Measurements from ENCODE around the gene PAK5. TPM values are rescaled to one million over a fixed set of nuclear protein-coding genes. Genes with fewer than 3 reads are reported as not detected.

PAK5 gene
- total RNA-seq, 1 experiment from 2014 or later = not detected

DNA sequence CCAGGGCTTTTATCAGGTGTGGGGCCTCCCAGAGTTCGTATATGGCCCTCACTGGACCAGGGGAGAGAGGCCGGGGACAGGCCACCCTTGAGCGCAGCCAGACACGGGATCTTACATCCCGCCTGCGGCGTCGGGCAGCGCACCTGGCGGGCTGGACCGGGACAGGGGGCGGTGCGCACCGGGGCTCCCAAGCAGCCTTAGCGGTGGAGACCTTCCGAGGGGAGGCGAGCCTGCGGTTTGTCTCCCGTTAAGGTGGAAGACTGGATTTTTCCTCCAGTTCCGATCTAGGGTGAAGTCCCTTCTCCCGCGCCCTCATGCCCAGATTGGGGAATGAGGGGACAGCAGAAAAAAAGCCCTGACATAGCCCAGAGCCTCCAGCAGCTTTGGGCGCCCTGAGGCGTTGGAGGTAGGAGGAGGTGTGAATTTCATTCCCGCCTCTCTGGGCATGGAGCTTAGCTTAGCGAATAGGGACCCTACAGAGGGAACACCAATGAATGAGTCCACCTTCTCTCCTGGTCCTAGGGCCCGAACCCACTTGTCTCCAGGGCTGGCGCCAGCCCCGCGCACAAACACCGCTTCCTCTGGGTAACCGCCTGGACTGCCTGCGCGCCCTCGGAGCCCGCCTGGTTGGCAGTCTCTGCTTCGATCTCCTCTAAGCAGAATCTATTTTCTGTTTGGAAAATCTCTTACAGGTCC, 331.2 kb downstream of the PAK5 start:
- DNase-seq (ENCODE audit: low read depth, low spot score) (no peak), ATAC-seq (no peak)
- no peak overlapping the region for H3K9ac ChIP-seq (ENCODE audit: low read length)
- H3K27ac ChIP-seq (ENCODE audit: low read depth, low read length) = no peak overlapping the region
- H3K36me3 ChIP-seq (ENCODE audit: control insufficient read depth in 1 of 2, insufficient read depth in 2 of 2, low read length in 2 of 2) = no peaks in the 10 kb centered on the region
- H3K4me2 ChIP-seq (ENCODE audit: low read length) = no peak overlapping the region
- CTCF ChIA-PET = no interaction called here
- no peaks in the 10 kb centered on the region for H3K9me3 ChIP-seq (ENCODE audit: control insufficient read depth in 1 of 2, insufficient read depth in 1 of 2, low read depth in 1 of 2, low read length in 2 of 2)
- BruUV-seq (replicated peaks) = no TSS peak
- no peaks in the 10 kb centered on the region for H3K4me1 ChIP-seq (ENCODE audit: control insufficient read depth in 1 of 2, insufficient read depth in 2 of 2, low read length in 2 of 2)
- H3K79me2 ChIP-seq (ENCODE audit: insufficient read depth, low read length) = no peaks in the 10 kb centered on the region
- RAD21 ChIA-PET (ENCODE audit: low non-redundant PET in 1 of 2, low total read pairs in 2 of 2, uncharacterized antibody in 2 of 2, unreplicated experiment in 2 of 2) = no interaction called here
- no peaks in the 10 kb centered on the region for H3K9me2 ChIP-seq (ENCODE audit: insufficient read depth)
- no peak overlapping the region for H3K4me3 ChIP-seq (replicated peaks in 1 of 2; ENCODE audit: low read depth in 1 of 2, low read length in 2 of 2)
- peaks cover 11% of the 10 kb centered on the region; the same call in 1 of the 2 replicates for H3K27me3 ChIP-seq (ENCODE audit: insufficient read depth, low read length)
- H2AFZ ChIP-seq (ENCODE audit: low read depth, low read length, poor library complexity, severe bottlenecking) = no peak overlapping the region
- intact Hi-C loops (cut with micrococcal nuclease) = no loop called here
- H4K20me1 ChIP-seq (ENCODE audit: insufficient read depth) = no peaks in the 10 kb centered on the region; the same call in 1 of the 2 replicates
- POLR2A ChIA-PET = no interaction called here
- no peak for TF ChIP-seq POLR2AphosphoS5 (IDR thresholded peaks at IDR 0.05; ENCODE audit: low read depth, low read length)
- TF ChIP-seq, protein P1, sequence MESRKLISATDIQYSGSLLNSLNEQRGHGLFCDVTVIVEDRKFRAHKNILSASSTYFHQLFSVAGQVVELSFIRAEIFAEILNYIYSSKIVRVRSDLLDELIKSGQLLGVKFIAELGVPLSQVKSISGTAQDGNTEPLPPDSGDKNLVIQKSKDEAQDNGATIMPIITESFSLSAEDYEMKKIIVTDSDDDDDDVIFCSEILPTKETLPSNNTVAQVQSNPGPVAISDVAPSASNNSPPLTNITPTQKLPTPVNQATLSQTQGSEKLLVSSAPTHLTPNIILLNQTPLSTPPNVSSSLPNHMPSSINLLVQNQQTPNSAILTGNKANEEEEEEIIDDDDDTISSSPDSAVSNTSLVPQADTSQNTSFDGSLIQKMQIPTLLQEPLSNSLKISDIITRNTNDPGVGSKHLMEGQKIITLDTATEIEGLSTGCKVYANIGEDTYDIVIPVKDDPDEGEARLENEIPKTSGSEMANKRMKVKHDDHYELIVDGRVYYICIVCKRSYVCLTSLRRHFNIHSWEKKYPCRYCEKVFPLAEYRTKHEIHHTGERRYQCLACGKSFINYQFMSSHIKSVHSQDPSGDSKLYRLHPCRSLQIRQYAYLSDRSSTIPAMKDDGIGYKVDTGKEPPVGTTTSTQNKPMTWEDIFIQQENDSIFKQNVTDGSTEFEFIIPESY (IDR thresholded peaks at IDR 0.05; ENCODE audit: extremely low read depth, insufficient replicate concordance, low read length) = no peak
- no peak for TF ChIP-seq EZH2 (IDR thresholded peaks at IDR 0.05)
- no peak for TF ChIP-seq ZNF274 (IDR thresholded peaks at IDR 0.05; ENCODE audit: low read depth, low read length)
- no peak for TF ChIP-seq EZH2phosphoT487 (IDR thresholded peaks at IDR 0.05; ENCODE audit: borderline replicate concordance)
- TF ChIP-seq ZFX (IDR thresholded peaks at IDR 0.05) = no peak
- TF ChIP-seq RAD21 (IDR thresholded peaks at IDR 0.05; ENCODE audit: low read depth) = no peak
- no peak for TF ChIP-seq REST (IDR thresholded peaks at IDR 0.05; ENCODE audit: low read depth)
- TF ChIP-seq JUND (IDR thresholded peaks at IDR 0.05) = no peak
- no peak for TF ChIP-seq ELF1 (IDR thresholded peaks at IDR 0.05; ENCODE audit: borderline replicate concordance, low read depth)
- no peak for TF ChIP-seq CEBPB (IDR thresholded peaks at IDR 0.05; ENCODE audit: low read depth)
- TF ChIP-seq, protein P2, sequence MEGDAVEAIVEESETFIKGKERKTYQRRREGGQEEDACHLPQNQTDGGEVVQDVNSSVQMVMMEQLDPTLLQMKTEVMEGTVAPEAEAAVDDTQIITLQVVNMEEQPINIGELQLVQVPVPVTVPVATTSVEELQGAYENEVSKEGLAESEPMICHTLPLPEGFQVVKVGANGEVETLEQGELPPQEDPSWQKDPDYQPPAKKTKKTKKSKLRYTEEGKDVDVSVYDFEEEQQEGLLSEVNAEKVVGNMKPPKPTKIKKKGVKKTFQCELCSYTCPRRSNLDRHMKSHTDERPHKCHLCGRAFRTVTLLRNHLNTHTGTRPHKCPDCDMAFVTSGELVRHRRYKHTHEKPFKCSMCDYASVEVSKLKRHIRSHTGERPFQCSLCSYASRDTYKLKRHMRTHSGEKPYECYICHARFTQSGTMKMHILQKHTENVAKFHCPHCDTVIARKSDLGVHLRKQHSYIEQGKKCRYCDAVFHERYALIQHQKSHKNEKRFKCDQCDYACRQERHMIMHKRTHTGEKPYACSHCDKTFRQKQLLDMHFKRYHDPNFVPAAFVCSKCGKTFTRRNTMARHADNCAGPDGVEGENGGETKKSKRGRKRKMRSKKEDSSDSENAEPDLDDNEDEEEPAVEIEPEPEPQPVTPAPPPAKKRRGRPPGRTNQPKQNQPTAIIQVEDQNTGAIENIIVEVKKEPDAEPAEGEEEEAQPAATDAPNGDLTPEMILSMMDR (IDR thresholded peaks at IDR 0.05 in 2 of 3, conservative IDR thresholded peaks at IDR 0.05 in 1 of 3; ENCODE audit: borderline replicate concordance in 1 of 3, insufficient read depth in 1 of 3, low read depth in 2 of 3, low read length in 2 of 3) = no peak
- TF ChIP-seq, protein P3, sequence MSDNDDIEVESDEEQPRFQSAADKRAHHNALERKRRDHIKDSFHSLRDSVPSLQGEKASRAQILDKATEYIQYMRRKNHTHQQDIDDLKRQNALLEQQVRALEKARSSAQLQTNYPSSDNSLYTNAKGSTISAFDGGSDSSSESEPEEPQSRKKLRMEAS (IDR thresholded peaks at IDR 0.05) = no peak
